ENCODE measurements around the gene CEP112. TPM values are rescaled to one million over a fixed set of nuclear protein-coding genes. Genes with fewer than 3 reads are reported as not detected.

CEP112 gene
- total and polyA plus RNA-seq, 2 experiments from 2014 or later: 4.0 to 4.3 TPM

DNA sequence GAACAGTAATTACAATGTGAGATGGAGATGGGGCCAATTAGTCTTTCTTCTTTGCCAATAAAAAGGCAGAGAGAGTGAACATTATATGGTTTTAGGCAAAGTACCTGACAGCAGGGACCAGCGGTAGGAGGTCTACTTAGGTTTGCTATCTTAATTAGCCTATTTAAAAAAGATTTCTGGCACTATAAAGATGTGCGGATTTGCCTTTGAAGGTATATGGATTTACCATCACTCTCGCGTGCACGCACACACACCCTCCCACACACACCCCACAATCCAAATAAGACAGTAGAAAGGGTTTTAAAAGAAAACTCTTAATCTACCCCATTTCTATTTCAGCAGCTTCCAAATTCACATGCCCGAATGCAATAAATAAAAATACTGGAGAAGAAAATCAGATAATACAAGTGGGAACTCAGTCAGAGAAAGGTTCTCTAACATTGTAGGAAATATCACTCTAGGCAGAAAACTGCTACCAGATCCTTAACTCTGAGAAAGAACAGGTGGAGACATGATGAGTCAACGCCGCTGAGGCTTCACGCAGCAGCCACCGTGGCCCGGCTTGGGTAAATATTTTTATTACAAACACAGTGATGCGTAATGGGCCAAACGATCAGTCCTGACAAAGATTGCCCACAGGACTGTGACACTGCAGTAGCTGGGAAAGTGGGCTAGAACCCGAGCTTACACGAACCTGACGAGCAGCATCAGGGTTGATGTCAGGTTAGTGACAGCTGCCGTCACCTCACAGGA, 563.9 kb downstream of the CEP112 start:
- H3K27ac ChIP-seq (ENCODE audit: low read depth): no peak overlapping the region
- Mint-ChIP-seq H3K4me1 (peaks cover 24% of the 10 kb centered on the region), H3K27ac (no peak overlapping the region), H3K9me3 (peaks cover 3% of the 10 kb centered on the region; the same call in 1 of the 3 replicates), H3K4me3 (no peak overlapping the region), H3K27me3 (ENCODE audit: insufficient read depth, low read depth, poor library complexity) (peaks cover 7% of the 10 kb centered on the region), H3K36me3 (ENCODE audit: low read depth) (peaks cover 3% of the 10 kb centered on the region; the same call in 1 of the 3 replicates)
- no peak for DNase-seq (ENCODE audit: low spot score)
- TF ChIP-seq, protein P1, sequence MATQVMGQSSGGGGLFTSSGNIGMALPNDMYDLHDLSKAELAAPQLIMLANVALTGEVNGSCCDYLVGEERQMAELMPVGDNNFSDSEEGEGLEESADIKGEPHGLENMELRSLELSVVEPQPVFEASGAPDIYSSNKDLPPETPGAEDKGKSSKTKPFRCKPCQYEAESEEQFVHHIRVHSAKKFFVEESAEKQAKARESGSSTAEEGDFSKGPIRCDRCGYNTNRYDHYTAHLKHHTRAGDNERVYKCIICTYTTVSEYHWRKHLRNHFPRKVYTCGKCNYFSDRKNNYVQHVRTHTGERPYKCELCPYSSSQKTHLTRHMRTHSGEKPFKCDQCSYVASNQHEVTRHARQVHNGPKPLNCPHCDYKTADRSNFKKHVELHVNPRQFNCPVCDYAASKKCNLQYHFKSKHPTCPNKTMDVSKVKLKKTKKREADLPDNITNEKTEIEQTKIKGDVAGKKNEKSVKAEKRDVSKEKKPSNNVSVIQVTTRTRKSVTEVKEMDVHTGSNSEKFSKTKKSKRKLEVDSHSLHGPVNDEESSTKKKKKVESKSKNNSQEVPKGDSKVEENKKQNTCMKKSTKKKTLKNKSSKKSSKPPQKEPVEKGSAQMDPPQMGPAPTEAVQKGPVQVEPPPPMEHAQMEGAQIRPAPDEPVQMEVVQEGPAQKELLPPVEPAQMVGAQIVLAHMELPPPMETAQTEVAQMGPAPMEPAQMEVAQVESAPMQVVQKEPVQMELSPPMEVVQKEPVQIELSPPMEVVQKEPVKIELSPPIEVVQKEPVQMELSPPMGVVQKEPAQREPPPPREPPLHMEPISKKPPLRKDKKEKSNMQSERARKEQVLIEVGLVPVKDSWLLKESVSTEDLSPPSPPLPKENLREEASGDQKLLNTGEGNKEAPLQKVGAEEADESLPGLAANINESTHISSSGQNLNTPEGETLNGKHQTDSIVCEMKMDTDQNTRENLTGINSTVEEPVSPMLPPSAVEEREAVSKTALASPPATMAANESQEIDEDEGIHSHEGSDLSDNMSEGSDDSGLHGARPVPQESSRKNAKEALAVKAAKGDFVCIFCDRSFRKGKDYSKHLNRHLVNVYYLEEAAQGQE (IDR thresholded peaks at IDR 0.05; ENCODE audit: unreplicated experiment): no peak
- TF ChIP-seq, protein P2, sequence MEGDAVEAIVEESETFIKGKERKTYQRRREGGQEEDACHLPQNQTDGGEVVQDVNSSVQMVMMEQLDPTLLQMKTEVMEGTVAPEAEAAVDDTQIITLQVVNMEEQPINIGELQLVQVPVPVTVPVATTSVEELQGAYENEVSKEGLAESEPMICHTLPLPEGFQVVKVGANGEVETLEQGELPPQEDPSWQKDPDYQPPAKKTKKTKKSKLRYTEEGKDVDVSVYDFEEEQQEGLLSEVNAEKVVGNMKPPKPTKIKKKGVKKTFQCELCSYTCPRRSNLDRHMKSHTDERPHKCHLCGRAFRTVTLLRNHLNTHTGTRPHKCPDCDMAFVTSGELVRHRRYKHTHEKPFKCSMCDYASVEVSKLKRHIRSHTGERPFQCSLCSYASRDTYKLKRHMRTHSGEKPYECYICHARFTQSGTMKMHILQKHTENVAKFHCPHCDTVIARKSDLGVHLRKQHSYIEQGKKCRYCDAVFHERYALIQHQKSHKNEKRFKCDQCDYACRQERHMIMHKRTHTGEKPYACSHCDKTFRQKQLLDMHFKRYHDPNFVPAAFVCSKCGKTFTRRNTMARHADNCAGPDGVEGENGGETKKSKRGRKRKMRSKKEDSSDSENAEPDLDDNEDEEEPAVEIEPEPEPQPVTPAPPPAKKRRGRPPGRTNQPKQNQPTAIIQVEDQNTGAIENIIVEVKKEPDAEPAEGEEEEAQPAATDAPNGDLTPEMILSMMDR (conservative IDR thresholded peaks at IDR 0.05; ENCODE audit: low read depth in 2 of 2): no peak
- no peak for TF ChIP-seq NANOG (IDR thresholded peaks at IDR 0.05; ENCODE audit: borderline replicate concordance)
- no peak for TF ChIP-seq JUNB (IDR thresholded peaks at IDR 0.05; ENCODE audit: unreplicated experiment)
- TF ChIP-seq, protein P3, sequence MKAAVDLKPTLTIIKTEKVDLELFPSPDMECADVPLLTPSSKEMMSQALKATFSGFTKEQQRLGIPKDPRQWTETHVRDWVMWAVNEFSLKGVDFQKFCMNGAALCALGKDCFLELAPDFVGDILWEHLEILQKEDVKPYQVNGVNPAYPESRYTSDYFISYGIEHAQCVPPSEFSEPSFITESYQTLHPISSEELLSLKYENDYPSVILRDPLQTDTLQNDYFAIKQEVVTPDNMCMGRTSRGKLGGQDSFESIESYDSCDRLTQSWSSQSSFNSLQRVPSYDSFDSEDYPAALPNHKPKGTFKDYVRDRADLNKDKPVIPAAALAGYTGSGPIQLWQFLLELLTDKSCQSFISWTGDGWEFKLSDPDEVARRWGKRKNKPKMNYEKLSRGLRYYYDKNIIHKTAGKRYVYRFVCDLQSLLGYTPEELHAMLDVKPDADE (IDR thresholded peaks at IDR 0.05): no peak
- no peak for TF ChIP-seq EZH2 (IDR thresholded peaks at IDR 0.05; ENCODE audit: low read depth, unreplicated experiment)
- TF ChIP-seq POLR2AphosphoS5 (IDR thresholded peaks at IDR 0.05; ENCODE audit: low read depth): no peak
- TF ChIP-seq, protein P4, sequence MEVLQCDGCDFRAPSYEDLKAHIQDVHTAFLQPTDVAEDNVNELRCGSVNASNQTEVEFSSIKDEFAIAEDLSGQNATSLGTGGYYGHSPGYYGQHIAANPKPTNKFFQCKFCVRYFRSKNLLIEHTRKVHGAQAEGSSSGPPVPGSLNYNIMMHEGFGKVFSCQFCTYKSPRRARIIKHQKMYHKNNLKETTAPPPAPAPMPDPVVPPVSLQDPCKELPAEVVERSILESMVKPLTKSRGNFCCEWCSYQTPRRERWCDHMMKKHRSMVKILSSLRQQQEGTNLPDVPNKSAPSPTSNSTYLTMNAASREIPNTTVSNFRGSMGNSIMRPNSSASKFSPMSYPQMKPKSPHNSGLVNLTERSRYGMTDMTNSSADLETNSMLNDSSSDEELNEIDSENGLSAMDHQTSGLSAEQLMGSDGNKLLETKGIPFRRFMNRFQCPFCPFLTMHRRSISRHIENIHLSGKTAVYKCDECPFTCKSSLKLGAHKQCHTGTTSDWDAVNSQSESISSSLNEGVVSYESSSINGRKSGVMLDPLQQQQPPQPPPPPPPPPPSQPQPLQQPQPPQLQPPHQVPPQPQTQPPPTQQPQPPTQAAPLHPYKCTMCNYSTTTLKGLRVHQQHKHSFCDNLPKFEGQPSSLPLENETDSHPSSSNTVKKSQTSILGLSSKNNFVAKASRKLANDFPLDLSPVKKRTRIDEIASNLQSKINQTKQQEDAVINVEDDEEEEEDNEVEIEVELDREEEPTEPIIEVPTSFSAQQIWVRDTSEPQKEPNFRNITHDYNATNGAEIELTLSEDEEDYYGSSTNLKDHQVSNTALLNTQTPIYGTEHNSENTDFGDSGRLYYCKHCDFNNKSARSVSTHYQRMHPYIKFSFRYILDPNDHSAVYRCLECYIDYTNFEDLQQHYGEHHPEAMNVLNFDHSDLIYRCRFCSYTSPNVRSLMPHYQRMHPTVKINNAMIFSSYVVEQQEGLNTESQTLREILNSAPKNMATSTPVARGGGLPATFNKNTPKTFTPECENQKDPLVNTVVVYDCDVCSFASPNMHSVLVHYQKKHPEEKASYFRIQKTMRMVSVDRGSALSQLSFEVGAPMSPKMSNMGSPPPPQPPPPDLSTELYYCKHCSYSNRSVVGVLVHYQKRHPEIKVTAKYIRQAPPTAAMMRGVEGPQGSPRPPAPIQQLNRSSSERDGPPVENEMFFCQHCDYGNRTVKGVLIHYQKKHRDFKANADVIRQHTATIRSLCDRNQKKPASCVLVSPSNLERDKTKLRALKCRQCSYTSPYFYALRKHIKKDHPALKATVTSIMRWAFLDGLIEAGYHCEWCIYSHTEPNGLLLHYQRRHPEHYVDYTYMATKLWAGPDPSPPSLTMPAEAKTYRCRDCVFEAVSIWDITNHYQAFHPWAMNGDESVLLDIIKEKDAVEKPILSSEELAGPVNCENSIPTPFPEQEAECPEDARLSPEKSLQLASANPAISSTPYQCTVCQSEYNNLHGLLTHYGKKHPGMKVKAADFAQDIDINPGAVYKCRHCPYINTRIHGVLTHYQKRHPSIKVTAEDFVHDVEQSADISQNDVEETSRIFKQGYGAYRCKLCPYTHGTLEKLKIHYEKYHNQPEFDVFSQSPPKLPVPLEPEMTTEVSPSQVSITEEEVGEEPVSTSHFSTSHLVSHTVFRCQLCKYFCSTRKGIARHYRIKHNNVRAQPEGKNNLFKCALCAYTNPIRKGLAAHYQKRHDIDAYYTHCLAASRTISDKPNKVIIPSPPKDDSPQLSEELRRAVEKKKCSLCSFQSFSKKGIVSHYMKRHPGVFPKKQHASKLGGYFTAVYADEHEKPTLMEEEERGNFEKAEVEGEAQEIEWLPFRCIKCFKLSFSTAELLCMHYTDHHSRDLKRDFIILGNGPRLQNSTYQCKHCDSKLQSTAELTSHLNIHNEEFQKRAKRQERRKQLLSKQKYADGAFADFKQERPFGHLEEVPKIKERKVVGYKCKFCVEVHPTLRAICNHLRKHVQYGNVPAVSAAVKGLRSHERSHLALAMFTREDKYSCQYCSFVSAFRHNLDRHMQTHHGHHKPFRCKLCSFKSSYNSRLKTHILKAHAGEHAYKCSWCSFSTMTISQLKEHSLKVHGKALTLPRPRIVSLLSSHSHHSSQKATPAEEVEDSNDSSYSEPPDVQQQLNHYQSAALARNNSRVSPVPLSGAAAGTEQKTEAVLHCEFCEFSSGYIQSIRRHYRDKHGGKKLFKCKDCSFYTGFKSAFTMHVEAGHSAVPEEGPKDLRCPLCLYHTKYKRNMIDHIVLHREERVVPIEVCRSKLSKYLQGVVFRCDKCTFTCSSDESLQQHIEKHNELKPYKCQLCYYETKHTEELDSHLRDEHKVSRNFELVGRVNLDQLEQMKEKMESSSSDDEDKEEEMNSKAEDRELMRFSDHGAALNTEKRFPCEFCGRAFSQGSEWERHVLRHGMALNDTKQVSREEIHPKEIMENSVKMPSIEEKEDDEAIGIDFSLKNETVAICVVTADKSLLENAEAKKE (CRISPR knock-in tag; IDR thresholded peaks at IDR 0.05): no peak
- no peak for TF ChIP-seq ZNF331 (CRISPR knock-in tag; IDR thresholded peaks at IDR 0.05; ENCODE audit: low read depth)
- TF ChIP-seq STAT1 (IDR thresholded peaks at IDR 0.05; ENCODE audit: unreplicated experiment): no peak
- TF ChIP-seq EZH2phosphoT487 (IDR thresholded peaks at IDR 0.05; ENCODE audit: unreplicated experiment): no peak
- TF ChIP-seq ZNF114 (CRISPR knock-in tag; IDR thresholded peaks at IDR 0.05): no peak
- TF ChIP-seq CREB1 (CRISPR knock-in tag; IDR thresholded peaks at IDR 0.05; ENCODE audit: low read depth): no peak
- no peaks in the 10 kb centered on the region for H3K36me3 ChIP-seq (ENCODE audit: insufficient read depth)
- H3K4me1 ChIP-seq (ENCODE audit: insufficient read depth): no peaks in the 10 kb centered on the region; the same call in 1 of the 2 replicates
- H3K4me3 ChIP-seq: no peak overlapping the region
- no peaks in the 10 kb centered on the region for H3K27me3 ChIP-seq (ENCODE audit: insufficient read depth)
- H3K79me2 ChIP-seq (replicated peaks; ENCODE audit: insufficient read depth): no peaks in the 10 kb centered on the region
- no peaks in the 10 kb centered on the region for H4K20me1 ChIP-seq (replicated peaks; ENCODE audit: insufficient read depth)
- ATAC-seq: no peak
- H2AFZ ChIP-seq: peak overlapping the region; percentile 78; the same call in 1 of the 2 replicates
- no peaks in the 10 kb centered on the region for H3F3A ChIP-seq (replicated peaks; ENCODE audit: low read depth)
- no peaks in the 10 kb centered on the region for H3K9me2 ChIP-seq (ENCODE audit: insufficient read depth)
- H3K4me2 ChIP-seq: no peak overlapping the region
